ENCODE results near the gene XPO6.

XPO6 gene

GRCh38 chr16:28087675-28088300 lies 124.0 kb downstream of the XPO6 start:
- Histone ChIP-seq H3K27ac (ENCODE audit: low read depth, low read length) (no peak overlapping the region), H3K4me1 (ENCODE audit: control insufficient read depth, insufficient read depth, low read length) (peaks cover 14% of the 10 kb centered on the region), H3K36me3 (ENCODE audit: control insufficient read depth, insufficient read depth, low read length) (no peaks in the 10 kb centered on the region), H3K4me3 (ENCODE audit: low read depth, low read length) (no peak overlapping the region), H3K9ac (ENCODE audit: low read depth, low read length) (no peak overlapping the region), H3K27me3 (ENCODE audit: control insufficient read depth, insufficient read depth, low read length) (no peaks in the 10 kb centered on the region), H3K9me3 (ENCODE audit: control insufficient read depth, insufficient read depth, low read length) (no peaks in the 10 kb centered on the region)

- Histone ChIP-seq H3K27me3 (ENCODE audit: control insufficient read depth, insufficient read depth, low read length) (no peaks in the 10 kb centered on the region), H3K9ac (ENCODE audit: low read depth, low read length) (no peak overlapping the region), H3K4me1 (ENCODE audit: control insufficient read depth, insufficient read depth, low read length) (peaks cover 11% of the 10 kb centered on the region; the same call in 1 of the 2 replicates), H3K9me3 (ENCODE audit: control insufficient read depth, insufficient read depth, low read length) (no peaks in the 10 kb centered on the region), H3K36me3 (ENCODE audit: control insufficient read depth, insufficient read depth, low read length) (no peaks in the 10 kb centered on the region), H3K4me3 (ENCODE audit: low read depth, low read length) (no peak overlapping the region), H3K27ac (ENCODE audit: low read depth, low read length) (no peak overlapping the region)
Observed at GRCh38 chr16:28087140-28087660, 124.6 kb downstream of the XPO6 start.

DNA sequence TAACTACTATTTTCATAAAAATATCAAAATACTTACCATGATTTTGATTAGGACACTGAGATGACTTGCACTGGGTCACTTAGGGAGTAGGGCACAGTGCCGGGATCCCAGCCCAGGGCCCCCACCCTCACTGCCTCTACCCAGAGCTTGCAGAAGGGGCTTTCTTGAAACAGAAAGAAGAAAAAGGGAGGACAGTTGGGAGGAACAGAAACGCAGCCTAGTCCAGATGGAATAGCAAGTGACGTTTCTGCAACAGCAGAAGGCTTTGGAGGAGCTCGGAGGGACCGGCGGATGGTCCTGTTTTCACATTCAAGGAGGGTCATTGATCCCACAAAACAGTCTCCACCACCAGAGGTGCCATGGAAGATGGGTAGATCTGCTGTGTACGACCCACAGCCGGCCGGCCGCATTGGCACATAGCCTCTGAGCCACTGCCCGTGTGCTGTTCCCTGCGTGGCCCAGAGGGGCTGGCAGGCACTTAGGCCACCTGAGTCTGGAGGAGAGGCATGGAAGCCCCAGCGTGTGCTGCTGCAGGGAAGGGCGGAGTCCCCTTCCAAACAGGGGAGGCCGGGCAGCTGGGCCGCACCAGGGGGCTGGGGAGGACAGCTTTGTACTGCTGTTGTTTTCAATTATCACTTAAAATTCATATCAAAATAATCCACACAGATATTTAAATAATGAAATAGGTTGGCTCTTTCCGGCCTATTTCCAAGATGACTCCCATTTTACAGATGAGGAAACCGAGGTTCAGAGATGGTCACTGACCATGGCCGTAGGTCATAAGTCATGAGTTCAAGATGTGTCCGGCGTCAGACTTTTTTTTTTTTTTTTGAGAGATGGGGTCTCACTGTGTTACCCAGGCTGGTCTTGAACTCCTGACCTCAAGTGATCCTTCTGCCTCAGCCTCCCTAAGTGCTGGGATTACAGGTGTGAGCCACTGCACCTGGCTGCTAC lies 125.3 kb downstream of the XPO6 start:
- no peak overlapping the region for H3K9ac ChIP-seq (ENCODE audit: low read depth, low read length)
- H3K4me3 ChIP-seq (ENCODE audit: low read depth, low read length) = no peak overlapping the region
- no peaks in the 10 kb centered on the region for H3K27me3 ChIP-seq (ENCODE audit: control insufficient read depth, insufficient read depth, low read length)
- no peak overlapping the region for H3K27ac ChIP-seq (ENCODE audit: low read depth, low read length)
- H3K36me3 ChIP-seq (ENCODE audit: control insufficient read depth, insufficient read depth, low read length) = no peaks in the 10 kb centered on the region
- no peaks in the 10 kb centered on the region for H3K9me3 ChIP-seq (ENCODE audit: control insufficient read depth, insufficient read depth, low read length)
- peaks cover 4% of the 10 kb centered on the region; the same call in 1 of the 2 replicates for H3K4me1 ChIP-seq (ENCODE audit: control insufficient read depth, insufficient read depth, low read length)

DNA sequence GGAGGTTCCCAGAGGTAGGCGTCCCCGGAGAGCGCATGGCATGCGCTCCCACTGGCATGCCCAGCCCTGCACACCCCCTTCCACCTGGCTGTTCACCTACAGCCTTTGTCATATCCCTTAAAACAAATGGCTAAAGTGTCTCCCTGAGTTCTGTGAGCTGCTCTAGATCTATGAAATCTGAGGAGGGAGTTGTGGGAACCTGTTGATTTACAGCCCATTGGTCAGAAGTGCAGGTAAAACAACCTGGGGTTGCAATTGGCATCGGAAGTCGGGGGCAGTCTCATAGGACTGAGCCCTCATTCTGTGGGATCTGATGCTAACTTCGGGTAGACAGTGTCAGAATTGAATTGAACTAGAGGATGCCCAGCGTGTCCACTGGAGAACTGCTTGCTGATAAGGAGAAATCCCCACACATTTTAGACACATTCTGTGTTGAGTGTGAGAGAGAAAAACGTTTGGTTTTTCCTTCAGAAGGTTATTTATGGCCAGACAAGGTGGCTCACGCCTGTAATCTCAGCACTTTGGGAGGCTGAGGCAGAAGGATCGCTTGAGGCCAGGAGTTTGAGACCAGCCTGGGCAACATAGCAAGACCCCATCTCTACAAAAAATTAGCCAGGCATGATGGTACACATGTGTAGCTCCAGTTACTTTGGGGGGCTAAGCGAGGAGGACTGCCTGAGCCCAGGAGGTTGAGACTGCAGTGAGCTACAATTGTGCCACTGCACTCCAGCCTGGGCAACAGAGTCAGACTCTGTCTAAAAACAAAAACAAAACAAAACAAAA lies 126.2 kb downstream of the XPO6 start:
- Histone ChIP-seq H3K36me3 (ENCODE audit: control insufficient read depth, insufficient read depth, low read length) (no peaks in the 10 kb centered on the region), H3K4me1 (ENCODE audit: control insufficient read depth, insufficient read depth, low read length) (no peaks in the 10 kb centered on the region), H3K9me3 (ENCODE audit: control insufficient read depth, insufficient read depth, low read length) (no peaks in the 10 kb centered on the region), H3K27me3 (ENCODE audit: control insufficient read depth, insufficient read depth, low read length) (no peaks in the 10 kb centered on the region), H3K27ac (ENCODE audit: low read depth, low read length) (no peak overlapping the region), H3K4me3 (ENCODE audit: low read depth, low read length) (no peak overlapping the region), H3K9ac (ENCODE audit: low read depth, low read length) (no peak overlapping the region)

DNA sequence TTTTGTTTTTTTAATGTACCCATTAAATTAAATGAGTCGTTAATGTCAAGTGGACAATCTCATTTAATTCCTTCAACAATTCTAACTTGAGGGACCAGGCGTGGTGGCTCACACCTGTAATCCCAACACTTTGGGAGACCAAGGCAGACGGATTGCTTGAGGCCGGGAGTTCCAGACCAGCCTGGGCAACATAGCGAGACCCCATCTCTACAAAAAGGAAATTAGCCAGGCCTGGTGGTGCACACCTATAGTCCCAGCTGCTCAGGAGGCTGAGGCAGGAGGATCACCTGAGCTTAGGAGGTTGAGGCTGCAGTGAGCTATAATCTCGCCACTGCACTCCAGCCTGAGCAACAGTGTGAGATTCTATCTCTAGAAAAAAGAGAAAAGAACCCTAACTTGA lies 127.6 kb downstream of the XPO6 start:
- no peak overlapping the region for H3K4me3 ChIP-seq (ENCODE audit: low read depth, low read length)
- H3K9me3 ChIP-seq (ENCODE audit: control insufficient read depth, insufficient read depth, low read length) = no peaks in the 10 kb centered on the region
- no peaks in the 10 kb centered on the region for H3K27me3 ChIP-seq (ENCODE audit: control insufficient read depth, insufficient read depth, low read length)
- H3K9ac ChIP-seq (ENCODE audit: low read depth, low read length) = no peak overlapping the region
- no peak overlapping the region for H3K27ac ChIP-seq (ENCODE audit: low read depth, low read length)
- H3K36me3 ChIP-seq (ENCODE audit: control insufficient read depth, insufficient read depth, low read length) = no peaks in the 10 kb centered on the region
- H3K4me1 ChIP-seq (ENCODE audit: control insufficient read depth, insufficient read depth, low read length) = no peaks in the 10 kb centered on the region

- H3K27me3 ChIP-seq (ENCODE audit: control insufficient read depth, insufficient read depth, low read length) = no peaks in the 10 kb centered on the region
- no peaks in the 10 kb centered on the region for H3K9me3 ChIP-seq (ENCODE audit: control insufficient read depth, insufficient read depth, low read length)
- H3K9ac ChIP-seq (ENCODE audit: low read depth, low read length) = no peak overlapping the region
- no peaks in the 10 kb centered on the region for H3K36me3 ChIP-seq (ENCODE audit: control insufficient read depth, insufficient read depth, low read length)
- H3K27ac ChIP-seq (ENCODE audit: low read depth, low read length) = no peak overlapping the region
- H3K4me3 ChIP-seq (ENCODE audit: low read depth, low read length) = no peak overlapping the region
- H3K4me1 ChIP-seq (ENCODE audit: control insufficient read depth, insufficient read depth, low read length) = no peaks in the 10 kb centered on the region
Observed at GRCh38 chr16:28082624-28083023, 129.1 kb downstream of the XPO6 start.

- Histone ChIP-seq H3K9me3 (ENCODE audit: control insufficient read depth, insufficient read depth, low read length) (no peaks in the 10 kb centered on the region), H3K4me1 (ENCODE audit: control insufficient read depth, insufficient read depth, low read length) (no peaks in the 10 kb centered on the region), H3K9ac (ENCODE audit: low read depth, low read length) (no peak overlapping the region), H3K27ac (ENCODE audit: low read depth, low read length) (no peak overlapping the region), H3K27me3 (ENCODE audit: control insufficient read depth, insufficient read depth, low read length) (no peaks in the 10 kb centered on the region), H3K36me3 (ENCODE audit: control insufficient read depth, insufficient read depth, low read length) (no peaks in the 10 kb centered on the region), H3K4me3 (ENCODE audit: low read depth, low read length) (no peak overlapping the region)
Observed at GRCh38 chr16:28081391-28081968, 130.3 kb downstream of the XPO6 start.

DNA sequence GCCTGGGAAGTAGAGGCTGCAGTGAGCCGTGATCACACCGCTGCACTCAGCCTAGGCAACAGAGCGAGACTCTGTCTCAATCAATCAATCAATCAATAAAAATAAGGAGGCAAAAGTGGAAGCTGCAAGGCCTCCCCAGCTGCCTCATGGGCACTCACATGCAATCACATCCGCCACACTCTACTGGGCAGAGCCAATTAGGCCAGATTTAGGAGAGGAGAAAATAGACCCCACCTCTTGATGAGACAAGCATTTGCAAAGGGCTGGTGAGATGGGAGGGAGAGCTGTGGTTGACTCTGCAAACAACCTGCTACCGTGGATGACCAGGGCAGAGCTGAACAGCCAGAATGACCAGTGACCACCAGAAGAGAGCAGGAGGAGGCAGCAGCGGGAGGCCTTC lies 133.5 kb downstream of the XPO6 start:
- Histone ChIP-seq H3K36me3 (ENCODE audit: control insufficient read depth, insufficient read depth, low read length) (no peaks in the 10 kb centered on the region), H3K27me3 (ENCODE audit: control insufficient read depth, insufficient read depth, low read length) (no peaks in the 10 kb centered on the region), H3K4me1 (ENCODE audit: control insufficient read depth, insufficient read depth, low read length) (no peaks in the 10 kb centered on the region), H3K9ac (ENCODE audit: low read depth, low read length) (no peak overlapping the region), H3K4me3 (ENCODE audit: low read depth, low read length) (no peak overlapping the region), H3K9me3 (ENCODE audit: control insufficient read depth, insufficient read depth, low read length) (no peaks in the 10 kb centered on the region), H3K27ac (ENCODE audit: low read depth, low read length) (no peak overlapping the region)

DNA sequence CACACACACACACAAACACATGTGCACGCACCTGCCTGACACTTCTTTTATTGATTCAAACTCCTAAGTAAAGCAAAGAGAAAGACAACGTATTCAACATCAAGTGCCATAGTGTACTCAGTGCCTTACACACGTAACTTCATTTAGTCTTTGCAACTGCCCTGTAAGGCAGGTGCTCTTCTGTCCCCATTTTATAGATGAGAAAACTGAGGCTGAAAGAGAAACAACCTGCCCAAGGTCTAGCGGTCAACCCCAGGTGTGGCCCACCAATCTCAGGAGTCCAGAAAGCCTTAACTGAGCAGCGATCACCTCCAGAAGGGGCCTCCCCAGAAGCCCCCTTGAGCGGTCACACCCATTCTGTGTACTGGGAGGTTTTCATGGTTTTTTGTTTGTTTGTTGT lies 137.9 kb downstream of the XPO6 start:
- Histone ChIP-seq H3K27me3 (ENCODE audit: control insufficient read depth, insufficient read depth, low read length) (no peaks in the 10 kb centered on the region), H3K9me3 (ENCODE audit: control insufficient read depth, insufficient read depth, low read length) (no peaks in the 10 kb centered on the region), H3K4me3 (ENCODE audit: low read depth, low read length) (no peak overlapping the region), H3K36me3 (ENCODE audit: control insufficient read depth, insufficient read depth, low read length) (no peaks in the 10 kb centered on the region), H3K27ac (ENCODE audit: low read depth, low read length) (no peak overlapping the region), H3K4me1 (ENCODE audit: control insufficient read depth, insufficient read depth, low read length) (no peaks in the 10 kb centered on the region), H3K9ac (ENCODE audit: low read depth, low read length) (no peak overlapping the region)

GRCh38 chr16:28072087-28072486 lies 139.7 kb downstream of the XPO6 start:
- Histone ChIP-seq H3K4me1 (ENCODE audit: control insufficient read depth, insufficient read depth, low read length) (no peaks in the 10 kb centered on the region), H3K27me3 (ENCODE audit: control insufficient read depth, insufficient read depth, low read length) (no peaks in the 10 kb centered on the region), H3K4me3 (ENCODE audit: low read depth, low read length) (no peak overlapping the region), H3K9ac (ENCODE audit: low read depth, low read length) (no peak overlapping the region), H3K9me3 (ENCODE audit: control insufficient read depth, insufficient read depth, low read length) (no peaks in the 10 kb centered on the region), H3K36me3 (ENCODE audit: control insufficient read depth, insufficient read depth, low read length) (no peaks in the 10 kb centered on the region), H3K27ac (ENCODE audit: low read depth, low read length) (no peak overlapping the region)
